ENCODE data around the gene SDC1. TPM values are rescaled to one million over a fixed set of nuclear protein-coding genes. Genes with fewer than 3 reads are reported as not detected.

Gene SDC1
- total and polyA plus RNA-seq, 11 donors = 0.15 to 2.2 (median 0.36) TPM; not detected in 1

DNA sequence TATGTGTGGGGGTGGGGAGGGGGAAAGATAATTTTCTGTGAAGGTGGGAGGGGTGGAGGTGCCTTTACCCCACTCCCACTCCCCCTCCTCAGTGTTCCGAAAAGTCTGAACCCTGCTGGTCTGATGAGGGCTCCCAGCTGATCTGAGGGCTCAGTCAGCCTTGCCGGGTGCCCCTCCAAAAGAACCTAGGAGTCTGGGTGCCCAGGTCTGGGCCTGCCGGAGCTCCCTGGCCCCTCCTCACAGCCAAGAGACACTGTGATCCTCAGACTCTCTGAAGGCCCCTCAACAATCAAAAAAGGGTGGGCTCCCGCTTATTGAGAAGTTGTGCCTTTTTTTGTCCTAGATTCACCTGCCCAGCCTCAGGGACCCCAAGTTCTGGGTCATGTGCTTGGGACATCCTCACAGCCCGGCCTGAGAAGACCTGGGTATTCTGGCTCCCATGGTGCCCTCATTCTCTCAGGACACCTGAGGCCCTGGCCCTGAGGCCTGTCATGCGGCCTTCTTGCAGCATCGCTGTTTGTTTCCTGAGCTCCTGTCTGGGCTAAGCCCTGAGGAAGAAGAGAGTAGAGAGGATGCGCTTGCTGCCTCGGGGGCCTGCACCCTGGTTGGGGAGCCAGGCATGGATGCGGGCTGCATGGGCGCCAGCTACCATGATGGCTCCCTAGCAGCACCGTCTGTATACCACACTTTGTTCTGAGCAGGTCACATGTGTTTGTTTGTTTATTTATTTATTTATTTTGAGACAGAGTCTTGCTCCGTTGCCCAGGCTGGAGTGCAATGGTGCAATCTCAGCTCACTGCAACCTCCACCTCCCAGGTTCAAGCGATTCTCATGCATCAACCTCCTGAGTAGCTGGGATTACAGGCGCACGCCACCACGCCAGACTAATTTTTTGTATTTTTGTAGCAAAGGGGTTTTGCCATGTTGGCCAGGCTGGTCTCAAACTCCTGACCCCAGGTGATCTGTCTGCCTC is 44.0 kb downstream of the SDC1 start:
- intact Hi-C loops (cut with DNase I) = no loop called here
- Histone ChIP-seq H3K36me3 (no peaks in the 10 kb centered on the region), H3K4me1 (peaks cover 0 to 13% (median 0%) of the 10 kb centered on the region in 12 donors), H3K27ac (no peak overlapping the region), H3K9me3 (no peaks in the 10 kb centered on the region), H3K27me3 (no peaks in the 10 kb centered on the region), H3K4me3 (no peak overlapping the region)
- ATAC-seq (no peak), DNase-seq (no peak)
- 94 to 98% (median 97%) methylated on average over 15 to 17 of the region's 17 CpGs for WGBS, 4 donors
- TF ChIP-seq POLR2A (IDR thresholded peaks at IDR 0.05) = no peak
- TF ChIP-seq, protein P1, sequence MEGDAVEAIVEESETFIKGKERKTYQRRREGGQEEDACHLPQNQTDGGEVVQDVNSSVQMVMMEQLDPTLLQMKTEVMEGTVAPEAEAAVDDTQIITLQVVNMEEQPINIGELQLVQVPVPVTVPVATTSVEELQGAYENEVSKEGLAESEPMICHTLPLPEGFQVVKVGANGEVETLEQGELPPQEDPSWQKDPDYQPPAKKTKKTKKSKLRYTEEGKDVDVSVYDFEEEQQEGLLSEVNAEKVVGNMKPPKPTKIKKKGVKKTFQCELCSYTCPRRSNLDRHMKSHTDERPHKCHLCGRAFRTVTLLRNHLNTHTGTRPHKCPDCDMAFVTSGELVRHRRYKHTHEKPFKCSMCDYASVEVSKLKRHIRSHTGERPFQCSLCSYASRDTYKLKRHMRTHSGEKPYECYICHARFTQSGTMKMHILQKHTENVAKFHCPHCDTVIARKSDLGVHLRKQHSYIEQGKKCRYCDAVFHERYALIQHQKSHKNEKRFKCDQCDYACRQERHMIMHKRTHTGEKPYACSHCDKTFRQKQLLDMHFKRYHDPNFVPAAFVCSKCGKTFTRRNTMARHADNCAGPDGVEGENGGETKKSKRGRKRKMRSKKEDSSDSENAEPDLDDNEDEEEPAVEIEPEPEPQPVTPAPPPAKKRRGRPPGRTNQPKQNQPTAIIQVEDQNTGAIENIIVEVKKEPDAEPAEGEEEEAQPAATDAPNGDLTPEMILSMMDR (IDR thresholded peaks at IDR 0.05) = no peak

DNA sequence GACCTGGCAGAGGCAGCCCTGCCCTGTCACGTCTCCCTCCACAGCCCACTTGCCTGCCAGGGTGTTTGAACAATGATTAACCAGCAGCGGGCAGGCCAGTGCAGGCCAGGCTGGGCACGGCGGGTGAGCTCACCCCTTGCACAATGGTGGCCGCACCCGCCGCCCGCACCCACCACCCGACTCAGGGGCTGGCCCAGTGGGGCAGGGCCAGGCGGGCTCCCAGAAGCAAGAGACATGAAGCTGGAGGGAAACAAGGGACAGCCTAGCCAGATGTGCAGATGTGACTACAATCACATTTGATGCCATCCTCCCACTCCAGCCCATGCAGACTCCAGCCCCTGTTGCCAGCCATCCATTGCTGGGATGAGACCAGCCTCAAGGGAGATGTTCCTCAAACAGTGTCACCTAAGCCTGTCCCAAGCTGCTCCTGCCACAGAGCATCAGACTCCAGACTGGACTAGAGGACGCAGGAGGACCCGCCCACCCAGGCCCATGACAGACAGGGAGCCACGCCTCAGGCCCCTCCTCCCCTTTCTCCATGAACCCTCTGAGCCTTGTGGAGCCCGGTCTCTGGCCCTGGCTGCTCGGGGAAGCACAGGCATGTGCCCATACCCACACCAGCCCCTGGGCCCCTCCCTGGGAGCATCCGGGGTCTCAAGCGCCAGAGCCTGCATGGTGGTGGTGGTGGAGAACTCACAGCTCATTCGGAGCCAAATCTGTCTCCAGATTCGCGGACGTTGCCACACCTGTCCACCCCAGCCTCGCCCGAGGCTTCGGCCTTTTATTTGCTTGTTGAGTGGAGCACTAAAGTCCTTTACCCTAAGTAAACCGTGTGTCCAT is 45.0 kb downstream of the SDC1 start:
- 90 to 93% (median 91%) methylated on average over 14 to 25 of the region's 25 CpGs for WGBS, 4 donors
- DNase-seq (no peak), ATAC-seq (peak in 2 of 4 donors; percentile 24 to 35)
- no peaks in the 10 kb centered on the region for H3K9me3 ChIP-seq
- H3K36me3 ChIP-seq = no peaks in the 10 kb centered on the region
- H3K4me1 ChIP-seq = peaks cover 0 to 3% (median 0%) of the 10 kb centered on the region in 12 donors
- H3K27me3 ChIP-seq = no peaks in the 10 kb centered on the region
- no peak overlapping the region for H3K27ac ChIP-seq
- H3K4me3 ChIP-seq = no peak overlapping the region
- intact Hi-C loops (cut with DNase I) = loop anchor here in 1 of 10 donors (5.0 kb wide), 1 partner anchor 477 kb away; no protein-coding TSS in a partner anchor
- TF ChIP-seq POLR2A (IDR thresholded peaks at IDR 0.05) = no peak
- TF ChIP-seq, protein P1 (IDR thresholded peaks at IDR 0.05) = no peak

DNA sequence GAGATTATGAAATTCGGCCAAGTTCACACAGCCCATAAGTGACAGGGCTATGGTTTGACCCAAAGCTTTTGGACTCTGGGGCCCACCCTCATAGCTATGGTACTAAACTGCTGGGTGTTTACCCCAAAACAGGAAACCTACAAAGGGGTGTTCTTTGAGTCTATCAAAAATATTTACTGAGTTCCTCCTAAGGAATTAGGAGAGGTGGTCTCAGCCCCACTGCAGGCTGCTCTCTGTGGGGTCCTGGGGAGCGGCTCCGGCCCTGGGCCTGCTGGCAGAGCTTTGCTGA is 45.5 kb downstream of the SDC1 start:
- no peak overlapping the region for H3K27ac ChIP-seq
- H3K9me3 ChIP-seq = no peaks in the 10 kb centered on the region
- no peak for ATAC-seq
- no peaks in the 10 kb centered on the region for H3K4me1 ChIP-seq
- no peak for DNase-seq
- no peaks in the 10 kb centered on the region for H3K27me3 ChIP-seq
- 94 to 96% (median 95%) methylated on average over 2 to 3 of the region's 3 CpGs for WGBS, 4 donors
- H3K36me3 ChIP-seq = no peaks in the 10 kb centered on the region
- no peak for TF ChIP-seq POLR2A (IDR thresholded peaks at IDR 0.05)
- intact Hi-C loops (cut with DNase I) = loop anchor here in 1 of 10 donors (5.0 kb wide), 1 partner anchor 478 kb away; no protein-coding TSS in a partner anchor
- H3K4me3 ChIP-seq = no peak overlapping the region

DNA sequence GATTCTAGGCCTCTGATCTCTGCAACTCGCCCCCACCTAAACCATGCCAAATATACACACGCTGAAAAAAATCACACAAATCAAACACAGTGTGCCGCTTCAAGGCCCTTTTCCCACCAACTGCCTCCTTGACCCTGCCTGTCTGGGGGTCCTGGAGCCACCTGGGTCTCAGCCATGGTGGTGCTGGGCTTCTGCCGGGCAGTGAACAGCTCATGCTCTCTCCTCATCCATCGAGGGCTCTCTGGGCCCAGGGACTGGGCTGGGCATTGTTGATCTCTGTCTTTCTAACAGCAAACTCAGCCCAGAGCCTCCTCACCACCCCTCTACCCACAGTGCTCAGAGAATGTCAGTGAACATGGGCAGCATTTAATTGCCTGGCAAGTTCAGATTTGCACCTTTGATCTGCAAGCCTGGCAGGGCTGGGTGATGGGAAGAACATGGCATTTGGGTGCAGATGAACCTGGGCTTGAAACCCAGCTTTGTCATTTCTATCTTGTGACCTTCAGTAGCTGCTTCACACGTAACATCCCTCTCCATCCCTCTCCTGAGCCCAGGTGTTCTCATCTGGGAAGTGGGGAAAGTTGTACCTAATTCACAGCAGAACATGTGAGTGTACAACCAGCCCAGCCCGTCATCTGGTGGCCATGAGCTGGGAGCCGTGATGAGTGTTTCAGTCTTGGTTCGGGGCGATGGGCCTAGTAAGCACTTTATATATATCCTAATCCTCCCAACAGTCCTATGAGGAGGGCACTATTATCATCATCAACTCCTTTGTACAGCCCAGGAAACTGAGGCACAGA is 46.1 kb downstream of the SDC1 start:
- ATAC-seq = no peak
- whole genome bisulfite sequencing, 4 donors = 86 to 93% (median 92%) methylated on average over 10 of the region's 10 CpGs
- Histone ChIP-seq H3K27me3 (no peaks in the 10 kb centered on the region), H3K4me1 (no peaks in the 10 kb centered on the region), H3K27ac (no peak overlapping the region), H3K4me3 (no peak overlapping the region), H3K9me3 (no peaks in the 10 kb centered on the region), H3K36me3 (no peaks in the 10 kb centered on the region)
- TF ChIP-seq, protein P1 (IDR thresholded peaks at IDR 0.05) = no peak
- no peak for TF ChIP-seq POLR2A (IDR thresholded peaks at IDR 0.05)
- no peak for DNase-seq
- intact Hi-C loops (cut with DNase I) = loop anchor here in 1 of 10 donors (5.0 kb wide), 1 partner anchor 478 kb away; no protein-coding TSS in a partner anchor
